Neuronal stem cell (in vitro differentiated cells): ENCODE data around the gene CLMN.

Experiments used
- DNase-seq: peaks from one replicate; pipeline ENCODE4 v3.0.0-alpha.2; 2013; ENCODE audit warnings: low spot score
- H2AFZ ChIP-seq: one replicate; pipeline ENCODE4 v1.6.1; 2013; ENCODE audit warnings: mild to moderate bottlenecking, low read length, inconsistent platforms
- H2AK5ac ChIP-seq: 2 replicates; pipeline ENCODE4 v1.6.1; 2013; ENCODE audit warnings: low read depth, mild to moderate bottlenecking, inconsistent platforms, low read length, moderate library complexity, mixed read lengths
- H2BK120ac ChIP-seq: 2 replicates; pipeline ENCODE4 v1.6.1; 2013; ENCODE audit warnings: low read depth, mild to moderate bottlenecking, inconsistent platforms, low read length, moderate library complexity, mixed read lengths
- H2BK12ac ChIP-seq: one replicate; pipeline ENCODE4 v1.6.1; 2013; ENCODE audit warnings: low read length, inconsistent platforms
- H2BK15ac ChIP-seq: 2 replicates; pipeline ENCODE4 v1.6.1; 2013; ENCODE audit warnings: mild to moderate bottlenecking, low read length, inconsistent platforms, mixed read lengths
- H2BK5ac ChIP-seq: one replicate; pipeline ENCODE4 v1.6.1; 2013; ENCODE audit warnings: inconsistent platforms, mild to moderate bottlenecking, low read length, moderate library complexity
- H3K14ac ChIP-seq: one replicate; pipeline ENCODE4 v1.6.1; 2013; ENCODE audit warnings: low read length, inconsistent platforms
- H3K18ac ChIP-seq: 2 replicates; pipeline ENCODE4 v1.6.1; 2013; ENCODE audit warnings: low read length, inconsistent platforms
- H3K23ac ChIP-seq: 2 replicates; pipeline ENCODE4 v1.6.1; 2013; ENCODE audit warnings: low read depth, mild to moderate bottlenecking, mixed read lengths, low read length, inconsistent platforms; ENCODE audit not compliant: poor library complexity
- H3K27ac ChIP-seq: replicated peaks from 3 replicates; pipeline ENCODE4 v1.5.1; 2013; ENCODE audit warnings: low read length, inconsistent platforms
- H3K27me3 ChIP-seq, 3 experiments: 2 replicates each; pipeline ENCODE4 v1.6.1; 2013; ENCODE audit warnings: low read length in 3 of 3, mild to moderate bottlenecking in 2 of 3, inconsistent platforms in 1 of 3, low read depth in 1 of 3, mixed read lengths in 1 of 3, moderate library complexity in 1 of 3; ENCODE audit not compliant: control insufficient read depth in 3 of 3, insufficient read depth in 3 of 3
- H3K36me3 ChIP-seq, 2 donors: replicated peaks in 1 of 2; 2 replicates each; pipeline ENCODE4 v1.6.1; 2013; ENCODE audit warnings: low read length in 2 of 2; ENCODE audit not compliant: control insufficient read depth in 2 of 2, insufficient read depth in 2 of 2
- H3K4ac ChIP-seq: 2 replicates; pipeline ENCODE4 v1.6.1; 2013; ENCODE audit warnings: inconsistent platforms, mild to moderate bottlenecking, low read length, moderate library complexity
- H3K4me1 ChIP-seq, 2 donors: 1 replicate in 1 of 2; 2 replicates in 1 of 2; pipeline ENCODE4 v1.6.1; 2013; ENCODE audit warnings: low read length in 2 of 2, low read depth in 1 of 2; ENCODE audit not compliant: control insufficient read depth in 2 of 2, insufficient read depth in 1 of 2
- H3K4me2 ChIP-seq: one replicate; pipeline ENCODE4 v1.6.1; 2013; ENCODE audit warnings: mild to moderate bottlenecking, low read length, inconsistent platforms; ENCODE audit not compliant: insufficient read depth, poor library complexity, severe bottlenecking
- H3K4me3 ChIP-seq, 2 donors: 2 replicates each; pipeline ENCODE4 v1.5.1; 2013; ENCODE audit warnings: low read length in 2 of 2, mild to moderate bottlenecking in 2 of 2, inconsistent platforms in 1 of 2, moderate library complexity in 1 of 2
- H3K79me1 ChIP-seq: one replicate; pipeline ENCODE4 v1.6.1; 2013; ENCODE audit warnings: low read depth, mild to moderate bottlenecking, inconsistent platforms, low read length, moderate library complexity
- H3K9ac ChIP-seq: one replicate; pipeline ENCODE4 v1.6.1; 2013; ENCODE audit warnings: mild to moderate bottlenecking, low read depth, low read length, inconsistent platforms; ENCODE audit not compliant: poor library complexity
- H3K9me3 ChIP-seq, 2 donors: replicated peaks in 1 of 2; 2 replicates each; pipeline versions ENCODE3 to v1.6.1; 2013; ENCODE audit warnings: low read length in 2 of 2, mild to moderate bottlenecking in 2 of 2, inconsistent platforms in 1 of 2, low read depth in 1 of 2, mixed read lengths in 1 of 2, moderate library complexity in 1 of 2; ENCODE audit not compliant: control insufficient read depth in 2 of 2, insufficient read depth in 1 of 2
- H4K8ac ChIP-seq: one replicate; pipeline ENCODE4 v1.6.1; 2013; ENCODE audit warnings: low read depth, mild to moderate bottlenecking, inconsistent platforms, low read length, moderate library complexity
- H4K91ac ChIP-seq: one replicate; pipeline ENCODE4 v1.6.1; 2013; ENCODE audit warnings: low read length, low read depth, mild to moderate bottlenecking, inconsistent platforms; ENCODE audit not compliant: poor library complexity
- whole genome bisulfite sequencing, 2 donors: extraction: QIAGEN DNeasy Blood & Tissue Kit; methylation state at CpG; one replicate each; pipeline ENCODE4 v1.1.7; 2013; ENCODE audit warnings: missing lambda C conversion rate in 2 of 2, mixed read lengths in 1 of 2; ENCODE audit not compliant: insufficient read length in 2 of 2, insufficient replicate concordance in 1 of 2; ENCODE audit errors: extremely low coverage in 2 of 2; 5-methylcytosine and 5-hydroxymethylcytosine counted together

Gene CLMN

GRCh38 chr14:95356245-95356869 lies 36.6 kb upstream of the CLMN start:
- no peak overlapping the region for H2BK15ac ChIP-seq
- no peak for DNase-seq

DNA sequence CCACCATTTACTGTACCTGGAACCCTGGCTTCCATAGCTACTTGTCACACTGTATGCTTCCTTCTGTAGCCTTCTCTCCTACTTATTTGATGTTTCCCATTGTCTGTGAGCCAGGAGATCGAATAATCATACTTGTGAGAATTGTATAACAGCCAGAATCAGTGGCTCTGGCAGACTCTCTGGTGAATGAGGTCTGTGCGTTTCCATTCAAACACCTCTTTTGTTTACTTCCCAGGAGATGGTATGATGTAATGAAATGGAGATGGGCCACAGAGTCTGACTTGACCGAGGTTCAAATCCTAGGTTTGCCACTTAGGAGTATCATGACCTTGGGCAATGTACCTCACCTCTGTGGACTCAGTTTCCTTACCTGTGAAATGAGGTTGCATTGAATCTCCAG lies 35.7 kb upstream of the CLMN start:
- DNase-seq: no peak
- no CpG with 5 or more reads among the region's 3 CpGs for WGBS, 2 donors

More at GRCh38 chr14:95356245-95356869, 36.6 kb upstream of the CLMN start:
- Histone ChIP-seq H2AK5ac (no peak overlapping the region), H3K9me3 (no peaks in the 10 kb centered on the region), H4K91ac (no peak overlapping the region), H3K4ac (no peak overlapping the region), H3K23ac (no peak overlapping the region), H2AFZ (no peak overlapping the region), H2BK12ac (no peak overlapping the region), H3K36me3 (no peaks in the 10 kb centered on the region), H2BK5ac (no peak overlapping the region), H3K4me1 (peaks cover 0 to 7% of the 10 kb centered on the region in 2 donors), H3K14ac (no peak overlapping the region), H3K18ac (no peak overlapping the region), H3K4me2 (no peak overlapping the region), H4K8ac (no peak overlapping the region), H3K4me3 (no peak overlapping the region), H3K79me1 (no peaks in the 10 kb centered on the region), H3K27ac (no peak overlapping the region), H3K9ac (no peak overlapping the region), H3K27me3 (peaks cover 0 to 7% (median 2%) of the 10 kb centered on the region in 3 experiments), H2BK120ac (no peak overlapping the region)
- WGBS, 2 donors: no CpG with 5 or more reads among the region's 14 CpGs

GRCh38 chr14:95354834-95355233 lies 35.1 kb upstream of the CLMN start:
- H2AFZ ChIP-seq: no peak overlapping the region
- no peak overlapping the region for H3K4ac ChIP-seq
- H3K9ac ChIP-seq: no peak overlapping the region
- no peak overlapping the region for H4K91ac ChIP-seq
- peaks cover 0 to 2% (median under 1%) of the 10 kb centered on the region in 3 experiments for H3K27me3 ChIP-seq
- peaks cover 0 to under 1% of the 10 kb centered on the region in 2 donors for H3K4me1 ChIP-seq
- H3K14ac ChIP-seq: no peak overlapping the region
- H3K18ac ChIP-seq: no peak overlapping the region
- no peak overlapping the region for H3K27ac ChIP-seq
- no peaks in the 10 kb centered on the region for H3K79me1 ChIP-seq
- H2BK12ac ChIP-seq: no peak overlapping the region
- H2AK5ac ChIP-seq: no peak overlapping the region
- no peak overlapping the region for H3K23ac ChIP-seq
- no peak overlapping the region for H3K4me3 ChIP-seq
- no peak overlapping the region for H2BK15ac ChIP-seq
- no peak overlapping the region for H2BK5ac ChIP-seq
- no peak overlapping the region for H2BK120ac ChIP-seq
- no peaks in the 10 kb centered on the region for H3K36me3 ChIP-seq
- no peak overlapping the region for H3K4me2 ChIP-seq
- H4K8ac ChIP-seq: no peak overlapping the region
- DNase-seq: no peak
- no peaks in the 10 kb centered on the region for H3K9me3 ChIP-seq

More for the DNA sequence above, 35.7 kb upstream of the CLMN start:
- Histone ChIP-seq H3K18ac (no peak overlapping the region), H4K91ac (no peak overlapping the region), H3K79me1 (no peaks in the 10 kb centered on the region), H3K23ac (no peak overlapping the region), H3K4ac (no peak overlapping the region), H3K4me1 (peaks cover 0 to 3% of the 10 kb centered on the region in 2 donors), H4K8ac (no peak overlapping the region), H3K4me3 (no peak overlapping the region), H2AFZ (no peak overlapping the region), H2BK12ac (no peak overlapping the region), H3K9me3 (no peaks in the 10 kb centered on the region), H3K27ac (no peak overlapping the region), H2AK5ac (no peak overlapping the region), H3K36me3 (no peaks in the 10 kb centered on the region), H3K14ac (no peak overlapping the region), H2BK5ac (no peak overlapping the region), H3K4me2 (no peak overlapping the region), H3K9ac (no peak overlapping the region), H2BK120ac (no peak overlapping the region), H2BK15ac (no peak overlapping the region), H3K27me3 (peaks cover 0 to 3% (median 2%) of the 10 kb centered on the region in 3 experiments)

DNA sequence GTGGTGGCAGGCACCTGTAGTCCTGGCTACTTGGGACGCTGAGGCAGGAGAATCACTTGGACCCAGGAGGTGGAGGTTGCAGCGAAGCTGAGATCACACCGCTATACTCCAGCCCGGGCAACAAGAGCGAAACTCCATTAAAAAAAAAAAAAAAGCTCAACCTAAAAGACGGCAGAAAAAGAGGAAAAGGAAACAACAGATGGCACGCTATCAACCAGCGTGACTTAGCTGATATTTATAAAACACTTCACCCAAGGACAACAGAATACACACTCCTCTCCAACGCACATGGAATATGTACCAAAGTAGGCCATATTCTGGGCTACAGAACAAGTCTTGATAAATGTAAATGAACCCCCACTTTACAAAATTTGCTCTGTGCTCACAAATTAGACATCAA lies 34.0 kb upstream of the CLMN start:
- Histone ChIP-seq H2BK15ac (no peak overlapping the region), H3K4me3 (no peak overlapping the region), H3K9ac (no peak overlapping the region), H2BK5ac (no peak overlapping the region), H4K8ac (no peak overlapping the region), H3K36me3 (no peaks in the 10 kb centered on the region), H3K4me1 (no peaks in the 10 kb centered on the region), H2BK120ac (no peak overlapping the region), H3K23ac (no peak overlapping the region), H3K27me3 (no peaks in the 10 kb centered on the region), H3K4me2 (no peak overlapping the region), H4K91ac (no peak overlapping the region), H3K4ac (no peak overlapping the region), H2AK5ac (no peak overlapping the region), H2BK12ac (no peak overlapping the region), H3K9me3 (no peaks in the 10 kb centered on the region), H3K27ac (no peak overlapping the region), H2AFZ (no peak overlapping the region), H3K18ac (no peak overlapping the region), H3K79me1 (no peaks in the 10 kb centered on the region), H3K14ac (no peak overlapping the region)
- no CpG with 5 or more reads among the region's 9 CpGs for WGBS, 2 donors
- no peak for DNase-seq
